Neural crest cell (in vitro differentiated cells): ENCODE data around the gene C3orf49. TPM values are rescaled to one million over a fixed set of nuclear protein-coding genes. Genes with fewer than 3 reads are reported as not detected.

Experiments used
- DNase-seq: peaks from one replicate; pipeline ENCODE4 v3.0.0; 2021; ENCODE audit warnings: low read depth, mixed read lengths, low spot score
- H3K27ac Mint-ChIP-seq: one replicate; pipeline ENCODE4 v1.8.0; 2021; ENCODE audit warnings: mild to moderate bottlenecking, mixed read lengths; ENCODE audit not compliant: unreplicated experiment
- H3K27me3 Mint-ChIP-seq: 2 replicates; pipeline ENCODE4 v1.8.0; 2021; ENCODE audit warnings: low read depth, mild to moderate bottlenecking, mixed read lengths
- H3K36me3 Mint-ChIP-seq: 2 replicates; pipeline ENCODE4 v1.8.0; 2021; ENCODE audit warnings: low read depth, mild to moderate bottlenecking, mixed read lengths
- H3K4me1 Mint-ChIP-seq: 2 replicates; pipeline ENCODE4 v1.8.0; 2021; ENCODE audit warnings: mixed read lengths
- H3K4me3 Mint-ChIP-seq: one replicate; pipeline ENCODE4 v1.8.0; 2021; ENCODE audit warnings: mild to moderate bottlenecking, mixed read lengths
- H3K9me3 Mint-ChIP-seq: 2 replicates; pipeline ENCODE4 v1.8.0; 2021; ENCODE audit warnings: mixed read lengths
- CTCF ChIP-seq: fragments of 200-600 bp; sonication (generic); conservative IDR thresholded peaks from 2 replicates; pipeline ENCODE4 v1.5.0; 2021; ENCODE audit warnings: antibody characterized with exemption, mild to moderate bottlenecking
- total RNA-seq: library from RNA; stranded (reverse); gene quantifications from 2 replicates; pipeline ENCODE4 v1.2.1, GENCODE V29; 2021

Gene C3orf49
- total RNA-seq, 1 donor from 2014 or later, result not detected

- DNase-seq, result no peak
- H3K27me3 Mint-ChIP-seq, result no peaks in the 10 kb centered on the region
- no peaks in the 10 kb centered on the region for H3K9me3 Mint-ChIP-seq
- TF ChIP-seq CTCF, result no peak
- H3K4me1 Mint-ChIP-seq, result peaks cover 6% of the 10 kb centered on the region
- H3K36me3 Mint-ChIP-seq, result no peaks in the 10 kb centered on the region
- no peak overlapping the region for H3K4me3 Mint-ChIP-seq
- no peak overlapping the region for H3K27ac Mint-ChIP-seq
Measured at GRCh38 chr3:63798544-63798943, 20.6 kb upstream of the C3orf49 start.

GRCh38 chr3:63798949-63799348 is 20.1 kb upstream of the C3orf49 start:
- H3K36me3 Mint-ChIP-seq, result no peaks in the 10 kb centered on the region
- no peak for TF ChIP-seq CTCF
- no peaks in the 10 kb centered on the region for H3K27me3 Mint-ChIP-seq
- H3K4me1 Mint-ChIP-seq, result peaks cover 6% of the 10 kb centered on the region
- no peak overlapping the region for H3K27ac Mint-ChIP-seq
- H3K4me3 Mint-ChIP-seq, result no peak overlapping the region
- DNase-seq, result no peak
- H3K9me3 Mint-ChIP-seq, result no peaks in the 10 kb centered on the region

- H3K4me1 Mint-ChIP-seq, result peaks cover 6% of the 10 kb centered on the region
- H3K9me3 Mint-ChIP-seq, result peaks cover 3% of the 10 kb centered on the region
- no peak overlapping the region for H3K4me3 Mint-ChIP-seq
- no peak for TF ChIP-seq CTCF
- no peak for DNase-seq
- no peaks in the 10 kb centered on the region for H3K27me3 Mint-ChIP-seq
- H3K27ac Mint-ChIP-seq, result no peak overlapping the region
- H3K36me3 Mint-ChIP-seq, result peaks cover 2% of the 10 kb centered on the region
Measured at GRCh38 chr3:63800097-63800496, 19.0 kb upstream of the C3orf49 start.

- H3K27me3 Mint-ChIP-seq, result no peaks in the 10 kb centered on the region
- no peak overlapping the region for H3K4me3 Mint-ChIP-seq
- peaks cover 2% of the 10 kb centered on the region for H3K36me3 Mint-ChIP-seq
- peaks cover 3% of the 10 kb centered on the region for H3K9me3 Mint-ChIP-seq
- H3K4me1 Mint-ChIP-seq, result peaks cover 3% of the 10 kb centered on the region
- H3K27ac Mint-ChIP-seq, result no peak overlapping the region
- no peak for TF ChIP-seq CTCF
- no peak for DNase-seq
Measured at GRCh38 chr3:63803911-63804310, 15.2 kb upstream of the C3orf49 start.

GRCh38 chr3:63807961-63808565 is 11.0 kb upstream of the C3orf49 start:
- DNase-seq, result no peak
- H3K9me3 Mint-ChIP-seq, result peaks cover 3% of the 10 kb centered on the region
- TF ChIP-seq CTCF, result no peak
- no peak overlapping the region for H3K27ac Mint-ChIP-seq
- H3K4me1 Mint-ChIP-seq, result no peaks in the 10 kb centered on the region
- no peaks in the 10 kb centered on the region for H3K27me3 Mint-ChIP-seq
- H3K4me3 Mint-ChIP-seq, result no peak overlapping the region
- peaks cover 2% of the 10 kb centered on the region for H3K36me3 Mint-ChIP-seq

GRCh38 chr3:63808633-63809032 is 10.5 kb upstream of the C3orf49 start:
- no peaks in the 10 kb centered on the region for H3K27me3 Mint-ChIP-seq
- peaks cover 3% of the 10 kb centered on the region for H3K9me3 Mint-ChIP-seq
- H3K36me3 Mint-ChIP-seq, result peaks cover 2% of the 10 kb centered on the region
- H3K27ac Mint-ChIP-seq, result no peak overlapping the region
- DNase-seq, result no peak
- H3K4me1 Mint-ChIP-seq, result no peaks in the 10 kb centered on the region
- no peak overlapping the region for H3K4me3 Mint-ChIP-seq
- TF ChIP-seq CTCF, result no peak
